Measurements from ENCODE around the gene FILIP1. TPM values are rescaled to one million over a fixed set of nuclear protein-coding genes. Genes with fewer than 3 reads are reported as not detected.

Gene FILIP1
- total RNA-seq, 2 donors from 2014 or later: 0.07 to 0.08 TPM

- Mint-ChIP-seq H3K36me3 (ENCODE audit: low read depth) (no peaks in the 10 kb centered on the region), H3K4me1 (no peaks in the 10 kb centered on the region), H3K27ac (no peak overlapping the region), H3K4me3 (no peak overlapping the region), H3K27me3 (peaks cover 46% of the 10 kb centered on the region)
- H3K9me3 ChIP-seq (ENCODE audit: control insufficient read depth, low read length, poor library complexity, severe bottlenecking): no peaks in the 10 kb centered on the region
- no peak for ATAC-seq
- DNase-seq: no peak
These were observed 5.6 kb downstream of the FILIP1 start for GRCh38 chr6:75488033-75488432.

GRCh38 chr6:75486850-75487518, 6.6 kb downstream of the FILIP1 start:
- H3K36me3 Mint-ChIP-seq (ENCODE audit: low read depth): no peaks in the 10 kb centered on the region
- no peaks in the 10 kb centered on the region for H3K4me1 Mint-ChIP-seq
- no peaks in the 10 kb centered on the region for H3K9me3 ChIP-seq (ENCODE audit: control insufficient read depth, low read length, poor library complexity, severe bottlenecking)
- no peak for DNase-seq
- H3K27me3 Mint-ChIP-seq: peaks cover 45% of the 10 kb centered on the region
- no peak overlapping the region for H3K4me3 Mint-ChIP-seq
- H3K27ac Mint-ChIP-seq: no peak overlapping the region
- no peak for ATAC-seq

- ATAC-seq: no peak
- DNase-seq: no peak
- H3K27me3 Mint-ChIP-seq: peaks cover 46% of the 10 kb centered on the region
- no peak overlapping the region for H3K4me3 Mint-ChIP-seq
- no peaks in the 10 kb centered on the region for H3K9me3 ChIP-seq (ENCODE audit: control insufficient read depth, low read length, poor library complexity, severe bottlenecking)
- H3K36me3 Mint-ChIP-seq (ENCODE audit: low read depth): no peaks in the 10 kb centered on the region
- H3K27ac Mint-ChIP-seq: no peak overlapping the region
- H3K4me1 Mint-ChIP-seq: peaks cover 4% of the 10 kb centered on the region
These were observed 9.1 kb downstream of the FILIP1 start for GRCh38 chr6:75484535-75484934.

- peaks cover 4% of the 10 kb centered on the region for H3K4me1 Mint-ChIP-seq
- no peak for ATAC-seq
- no peak overlapping the region for H3K4me3 Mint-ChIP-seq
These were observed 10.3 kb downstream of the FILIP1 start for GRCh38 chr6:75483136-75483952.

GRCh38 chr6:75481936-75482593, 11.5 kb downstream of the FILIP1 start:
- no peaks in the 10 kb centered on the region for H3K9me3 ChIP-seq (ENCODE audit: control insufficient read depth, low read length, poor library complexity, severe bottlenecking)
- ATAC-seq: no peak
- Mint-ChIP-seq H3K36me3 (ENCODE audit: low read depth) (no peaks in the 10 kb centered on the region), H3K27me3 (peaks cover 32% of the 10 kb centered on the region), H3K27ac (no peak overlapping the region), H3K4me1 (peaks cover 4% of the 10 kb centered on the region), H3K4me3 (no peak overlapping the region)
- no peak for DNase-seq

More at GRCh38 chr6:75483136-75483952, 10.3 kb downstream of the FILIP1 start:
- H3K27ac Mint-ChIP-seq: no peak overlapping the region
- peaks cover 40% of the 10 kb centered on the region for H3K27me3 Mint-ChIP-seq
- H3K36me3 Mint-ChIP-seq (ENCODE audit: low read depth): no peaks in the 10 kb centered on the region
- no peak for DNase-seq
- H3K9me3 ChIP-seq (ENCODE audit: control insufficient read depth, low read length, poor library complexity, severe bottlenecking): no peaks in the 10 kb centered on the region

GRCh38 chr6:75481394-75481793, 12.2 kb downstream of the FILIP1 start:
- Mint-ChIP-seq H3K4me1 (peaks cover 4% of the 10 kb centered on the region), H3K4me3 (no peak overlapping the region), H3K27me3 (peaks cover 32% of the 10 kb centered on the region)

GRCh38 chr6:75480425-75480824, 13.2 kb downstream of the FILIP1 start:
- DNase-seq (no peak), ATAC-seq (no peak)
- no peaks in the 10 kb centered on the region for H3K9me3 ChIP-seq (ENCODE audit: control insufficient read depth, low read length, poor library complexity, severe bottlenecking)
- peaks cover 32% of the 10 kb centered on the region for H3K27me3 Mint-ChIP-seq
- H3K4me1 Mint-ChIP-seq: peaks cover 4% of the 10 kb centered on the region
- H3K36me3 Mint-ChIP-seq (ENCODE audit: low read depth): no peaks in the 10 kb centered on the region
- H3K4me3 Mint-ChIP-seq: no peak overlapping the region
- H3K27ac Mint-ChIP-seq: no peak overlapping the region

More at GRCh38 chr6:75481394-75481793, 12.2 kb downstream of the FILIP1 start:
- DNase-seq (no peak), ATAC-seq (no peak)
- no peak overlapping the region for H3K27ac Mint-ChIP-seq
- H3K36me3 Mint-ChIP-seq (ENCODE audit: low read depth): no peaks in the 10 kb centered on the region
- H3K9me3 ChIP-seq (ENCODE audit: control insufficient read depth, low read length, poor library complexity, severe bottlenecking): no peaks in the 10 kb centered on the region

GRCh38 chr6:75479712-75480111, 13.9 kb downstream of the FILIP1 start:
- H3K4me3 Mint-ChIP-seq: no peak overlapping the region
- peaks cover 4% of the 10 kb centered on the region for H3K4me1 Mint-ChIP-seq
- H3K36me3 Mint-ChIP-seq (ENCODE audit: low read depth): no peaks in the 10 kb centered on the region
- H3K9me3 ChIP-seq (ENCODE audit: control insufficient read depth, low read length, poor library complexity, severe bottlenecking): no peaks in the 10 kb centered on the region
- DNase-seq: no peak
- no peak for ATAC-seq
- peaks cover 32% of the 10 kb centered on the region for H3K27me3 Mint-ChIP-seq
- H3K27ac Mint-ChIP-seq: no peak overlapping the region

- H3K9me3 ChIP-seq (ENCODE audit: control insufficient read depth, low read length, poor library complexity, severe bottlenecking): no peaks in the 10 kb centered on the region
- DNase-seq: no peak
- peaks cover 4% of the 10 kb centered on the region for H3K4me1 Mint-ChIP-seq
- H3K4me3 Mint-ChIP-seq: no peak overlapping the region
- H3K27ac Mint-ChIP-seq: no peak overlapping the region
- H3K27me3 Mint-ChIP-seq: peaks cover 32% of the 10 kb centered on the region
- ATAC-seq: no peak
- H3K36me3 Mint-ChIP-seq (ENCODE audit: low read depth): no peaks in the 10 kb centered on the region
These were observed 14.7 kb downstream of the FILIP1 start for GRCh38 chr6:75478929-75479328.

- H3K4me3 Mint-ChIP-seq: no peak overlapping the region
- DNase-seq: no peak
- no peak for ATAC-seq
- no peaks in the 10 kb centered on the region for H3K36me3 Mint-ChIP-seq (ENCODE audit: low read depth)
- H3K9me3 ChIP-seq (ENCODE audit: control insufficient read depth, low read length, poor library complexity, severe bottlenecking): no peaks in the 10 kb centered on the region
- no peak overlapping the region for H3K27ac Mint-ChIP-seq
- H3K4me1 Mint-ChIP-seq: no peaks in the 10 kb centered on the region
- H3K27me3 Mint-ChIP-seq: peaks cover 2% of the 10 kb centered on the region
These were observed 20.7 kb downstream of the FILIP1 start for GRCh38 chr6:75472885-75473284.

- no peak for ATAC-seq
- no peak overlapping the region for H3K4me3 Mint-ChIP-seq
These were observed 25.6 kb downstream of the FILIP1 start for GRCh38 chr6:75467966-75468365.

GRCh38 chr6:75467284-75467683, 26.3 kb downstream of the FILIP1 start:
- H3K27me3 Mint-ChIP-seq: peaks cover 14% of the 10 kb centered on the region
- no peaks in the 10 kb centered on the region for H3K4me1 Mint-ChIP-seq
- H3K9me3 ChIP-seq (ENCODE audit: control insufficient read depth, low read length, poor library complexity, severe bottlenecking): no peaks in the 10 kb centered on the region
- no peak overlapping the region for H3K4me3 Mint-ChIP-seq
- H3K27ac Mint-ChIP-seq: no peak overlapping the region
- ATAC-seq (no peak), DNase-seq (no peak)
- no peaks in the 10 kb centered on the region for H3K36me3 Mint-ChIP-seq (ENCODE audit: low read depth)

More at GRCh38 chr6:75467966-75468365, 25.6 kb downstream of the FILIP1 start:
- H3K36me3 Mint-ChIP-seq (ENCODE audit: low read depth): no peaks in the 10 kb centered on the region
- no peak overlapping the region for H3K27ac Mint-ChIP-seq
- H3K27me3 Mint-ChIP-seq: peaks cover 14% of the 10 kb centered on the region
- DNase-seq: no peak
- no peaks in the 10 kb centered on the region for H3K9me3 ChIP-seq (ENCODE audit: control insufficient read depth, low read length, poor library complexity, severe bottlenecking)
- H3K4me1 Mint-ChIP-seq: no peaks in the 10 kb centered on the region

GRCh38 chr6:75466636-75467035, 27.0 kb downstream of the FILIP1 start:
- no peaks in the 10 kb centered on the region for H3K4me1 Mint-ChIP-seq
- DNase-seq (no peak), ATAC-seq (no peak)
- no peak overlapping the region for H3K27ac Mint-ChIP-seq
- H3K4me3 Mint-ChIP-seq: no peak overlapping the region
- peaks cover 14% of the 10 kb centered on the region for H3K27me3 Mint-ChIP-seq
- H3K36me3 Mint-ChIP-seq (ENCODE audit: low read depth): no peaks in the 10 kb centered on the region
- no peaks in the 10 kb centered on the region for H3K9me3 ChIP-seq (ENCODE audit: control insufficient read depth, low read length, poor library complexity, severe bottlenecking)
